ENCODE data around the gene CUBN. TPM values are rescaled to one million over a fixed set of nuclear protein-coding genes. Genes with fewer than 3 reads are reported as not detected.

The CUBN gene
- total RNA-seq, 2 experiments from 2014 or later: 3.2 to 3.7 TPM

GRCh38 chr10:16933783-16934182, 195.8 kb downstream of the CUBN start:
- H3K4me1 Mint-ChIP-seq: no peaks in the 10 kb centered on the region
- no peak overlapping the region for H3K4me3 Mint-ChIP-seq
- no peaks in the 10 kb centered on the region for H3K9me3 Mint-ChIP-seq
- ATAC-seq (ENCODE audit: low read depth) (no peak), DNase-seq (no peak)
- peaks cover under 1% of the 10 kb centered on the region for H3K36me3 Mint-ChIP-seq
- H3K27ac Mint-ChIP-seq: no peak overlapping the region
- no peaks in the 10 kb centered on the region for H3K27me3 Mint-ChIP-seq
- POLR2A ChIA-PET: no interaction called here

DNA sequence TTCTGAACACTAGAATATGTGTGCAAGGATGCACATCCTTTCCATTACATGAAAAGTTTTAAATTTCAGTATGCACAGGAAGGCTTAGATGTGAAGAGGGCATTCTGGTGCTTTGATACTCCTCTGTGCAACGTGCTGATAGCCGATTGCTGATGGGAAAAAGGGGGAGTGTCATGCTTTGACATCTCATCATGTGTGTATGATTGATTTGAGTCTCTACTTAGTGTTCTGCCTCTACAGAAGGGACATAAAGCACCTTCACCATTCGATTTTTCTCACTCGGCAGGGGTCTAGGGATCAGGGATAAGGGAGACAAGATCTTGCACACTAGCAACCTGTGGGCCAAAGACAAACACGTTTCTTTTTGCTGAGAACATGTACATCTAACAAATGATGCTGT, 197.7 kb downstream of the CUBN start:
- Mint-ChIP-seq H3K27ac (no peak overlapping the region), H3K4me3 (no peak overlapping the region), H3K27me3 (no peaks in the 10 kb centered on the region), H3K9me3 (no peaks in the 10 kb centered on the region), H3K36me3 (peaks cover 2% of the 10 kb centered on the region), H3K4me1 (no peaks in the 10 kb centered on the region)
- DNase-seq (no peak), ATAC-seq (ENCODE audit: low read depth) (no peak)
- POLR2A ChIA-PET: no interaction called here

DNA sequence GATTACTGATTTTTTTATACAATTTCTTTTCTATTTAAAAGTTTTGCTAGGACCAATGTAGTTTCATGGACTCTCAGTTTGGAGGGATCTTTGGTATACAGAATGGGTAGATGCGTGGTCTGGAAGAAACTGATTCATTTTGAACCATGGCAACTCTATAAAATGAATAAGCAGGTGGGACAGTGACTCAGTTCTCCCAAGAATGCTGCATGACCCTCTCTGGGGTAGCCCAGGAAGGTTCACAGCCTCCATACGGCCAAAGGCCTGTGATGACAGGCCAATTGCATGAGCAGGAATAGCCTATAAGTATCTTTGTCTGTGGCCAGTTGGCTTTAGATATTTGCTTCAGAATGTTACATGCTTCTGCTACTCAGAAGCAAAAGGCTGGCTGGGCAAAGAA, 199.1 kb downstream of the CUBN start:
- H3K27me3 Mint-ChIP-seq: no peaks in the 10 kb centered on the region
- H3K4me1 Mint-ChIP-seq: no peaks in the 10 kb centered on the region
- no peak for ATAC-seq (ENCODE audit: low read depth)
- no peak overlapping the region for H3K4me3 Mint-ChIP-seq
- no peaks in the 10 kb centered on the region for H3K9me3 Mint-ChIP-seq
- POLR2A ChIA-PET: no interaction called here
- H3K27ac Mint-ChIP-seq: no peak overlapping the region
- peaks cover 2% of the 10 kb centered on the region for H3K36me3 Mint-ChIP-seq
- DNase-seq: no peak

GRCh38 chr10:16929069-16929468, 200.5 kb downstream of the CUBN start:
- H3K36me3 Mint-ChIP-seq: peaks cover 2% of the 10 kb centered on the region

DNA sequence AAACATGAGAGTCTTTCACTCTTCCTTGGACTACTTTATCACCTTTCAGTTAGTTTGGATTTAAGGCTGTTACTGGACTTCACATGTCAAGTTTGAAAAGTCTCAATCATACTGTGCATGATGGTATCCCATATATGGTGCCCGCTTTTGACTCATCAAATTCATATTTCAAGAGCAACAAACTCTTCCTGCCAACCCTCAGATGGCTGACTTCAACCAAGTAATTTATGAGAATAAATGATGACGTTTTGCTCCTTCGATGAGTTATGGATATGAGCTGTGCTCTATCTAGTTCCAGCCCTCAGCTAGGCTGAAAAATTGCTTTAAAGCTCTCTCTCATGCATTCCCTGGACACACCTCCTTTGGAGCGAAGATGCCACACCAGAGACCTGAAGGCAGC, 202.1 kb downstream of the CUBN start:
- DNase-seq (no peak), ATAC-seq (ENCODE audit: low read depth) (no peak)
- Mint-ChIP-seq H3K4me1 (no peaks in the 10 kb centered on the region), H3K9me3 (no peaks in the 10 kb centered on the region), H3K27me3 (no peaks in the 10 kb centered on the region), H3K36me3 (peaks cover 2% of the 10 kb centered on the region), H3K27ac (no peak overlapping the region), H3K4me3 (no peak overlapping the region)
- POLR2A ChIA-PET: no interaction called here

More at GRCh38 chr10:16929069-16929468, 200.5 kb downstream of the CUBN start:
- no peak overlapping the region for H3K27ac Mint-ChIP-seq
- no peaks in the 10 kb centered on the region for H3K4me1 Mint-ChIP-seq
- no peak for DNase-seq
- H3K4me3 Mint-ChIP-seq: no peak overlapping the region
- no peaks in the 10 kb centered on the region for H3K27me3 Mint-ChIP-seq
- ATAC-seq (ENCODE audit: low read depth): no peak
- H3K9me3 Mint-ChIP-seq: no peaks in the 10 kb centered on the region
- POLR2A ChIA-PET: no interaction called here

DNA sequence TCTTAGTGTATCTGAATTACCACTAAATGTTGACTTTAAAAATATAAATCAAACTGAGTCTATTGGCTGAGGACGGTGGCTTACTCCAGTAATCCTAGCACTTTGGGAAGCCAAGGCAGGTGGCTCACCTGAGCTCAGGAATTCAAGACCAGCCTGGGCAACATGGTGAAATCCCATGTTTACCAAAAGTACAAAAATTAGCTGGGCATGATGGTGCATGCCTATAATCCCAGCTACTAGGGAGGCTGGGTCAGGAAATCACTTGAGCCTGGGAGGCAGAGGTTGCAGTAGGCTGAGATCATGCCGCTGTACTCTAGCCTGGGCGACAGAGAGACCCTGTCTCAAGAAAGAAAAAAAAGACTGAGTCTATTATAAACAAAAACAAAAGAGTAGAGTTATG, 205.9 kb downstream of the CUBN start:
- H3K27me3 Mint-ChIP-seq: no peaks in the 10 kb centered on the region
- H3K36me3 Mint-ChIP-seq: peaks cover under 1% of the 10 kb centered on the region
- H3K4me3 Mint-ChIP-seq: no peak overlapping the region
- no peaks in the 10 kb centered on the region for H3K4me1 Mint-ChIP-seq
- POLR2A ChIA-PET: no interaction called here
- H3K27ac Mint-ChIP-seq: no peak overlapping the region
- no peaks in the 10 kb centered on the region for H3K9me3 Mint-ChIP-seq
- ATAC-seq (ENCODE audit: low read depth): no peak
- DNase-seq: no peak

DNA sequence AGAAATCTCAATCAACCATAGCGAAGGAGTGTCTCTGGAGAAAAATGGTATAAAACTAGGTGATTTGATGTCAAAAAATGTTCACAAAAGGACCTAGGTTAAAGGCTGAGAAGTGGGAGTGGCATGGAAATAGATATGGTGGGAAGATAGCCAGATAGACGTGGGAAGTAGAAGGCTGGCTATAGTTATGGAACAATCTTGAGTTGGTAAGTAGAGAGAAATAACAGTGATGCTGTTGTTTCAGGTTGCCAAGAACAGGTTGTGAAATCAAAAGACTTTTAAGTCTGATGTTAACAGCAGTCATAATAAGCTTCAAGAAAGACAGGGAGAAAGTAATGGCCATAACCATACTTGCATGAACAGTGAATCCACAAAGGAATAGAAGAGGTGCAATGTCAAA, 206.3 kb downstream of the CUBN start:
- no peak for ATAC-seq (ENCODE audit: low read depth)
- no peak overlapping the region for H3K27ac Mint-ChIP-seq
- POLR2A ChIA-PET: no interaction called here

DNA sequence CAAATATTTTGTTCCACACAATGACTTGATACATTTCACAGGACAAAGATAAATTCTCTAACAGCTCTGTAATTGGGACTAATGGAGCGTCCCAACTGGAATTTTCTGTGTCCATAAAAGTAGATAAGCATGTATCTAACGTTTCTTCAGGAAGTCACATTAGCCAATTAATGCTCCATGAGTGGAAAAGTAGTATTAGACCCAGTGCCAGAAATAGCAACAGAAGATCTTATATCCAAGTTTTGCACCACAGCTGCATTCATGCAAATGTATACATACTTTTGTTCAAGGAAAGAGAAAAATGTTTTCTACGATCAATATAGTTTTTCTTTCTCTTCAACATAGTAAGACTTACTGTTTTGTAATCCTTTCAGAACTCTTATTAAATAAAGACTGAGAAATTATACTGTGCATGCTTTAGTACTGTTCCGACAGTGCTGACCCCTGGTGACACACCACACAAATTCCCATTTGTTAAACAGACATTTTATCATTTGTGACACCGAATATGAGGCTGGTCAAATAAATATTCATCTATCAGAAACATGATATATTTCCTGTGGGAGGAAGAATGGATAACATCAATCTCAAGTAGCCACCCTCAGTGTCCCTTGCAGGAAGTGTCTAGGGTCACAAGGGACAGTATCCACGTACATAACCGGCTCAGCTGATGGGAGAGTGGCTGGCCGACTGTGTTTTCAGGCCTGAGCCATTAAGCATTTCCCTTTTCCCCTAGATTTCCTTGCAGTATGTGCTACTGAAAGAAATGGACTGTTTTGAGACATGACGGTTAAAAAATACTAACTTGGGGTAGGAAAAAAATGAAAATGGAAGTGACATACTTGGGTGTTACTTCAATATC, 210.3 kb downstream of the CUBN start:
- Mint-ChIP-seq H3K9me3 (peaks cover 1% of the 10 kb centered on the region), H3K27me3 (no peaks in the 10 kb centered on the region), H3K36me3 (peaks cover 8% of the 10 kb centered on the region), H3K4me3 (no peak overlapping the region), H3K4me1 (peaks cover 2% of the 10 kb centered on the region), H3K27ac (no peak overlapping the region)
- ATAC-seq (ENCODE audit: low read depth): no peak
- no peak for DNase-seq
- POLR2A ChIA-PET: no interaction called here

More for the DNA sequence above, 206.3 kb downstream of the CUBN start:
- no peaks in the 10 kb centered on the region for H3K4me1 Mint-ChIP-seq
- H3K9me3 Mint-ChIP-seq: no peaks in the 10 kb centered on the region
- no peak for DNase-seq
- H3K36me3 Mint-ChIP-seq: no peaks in the 10 kb centered on the region
- no peak overlapping the region for H3K4me3 Mint-ChIP-seq
- no peaks in the 10 kb centered on the region for H3K27me3 Mint-ChIP-seq

DNA sequence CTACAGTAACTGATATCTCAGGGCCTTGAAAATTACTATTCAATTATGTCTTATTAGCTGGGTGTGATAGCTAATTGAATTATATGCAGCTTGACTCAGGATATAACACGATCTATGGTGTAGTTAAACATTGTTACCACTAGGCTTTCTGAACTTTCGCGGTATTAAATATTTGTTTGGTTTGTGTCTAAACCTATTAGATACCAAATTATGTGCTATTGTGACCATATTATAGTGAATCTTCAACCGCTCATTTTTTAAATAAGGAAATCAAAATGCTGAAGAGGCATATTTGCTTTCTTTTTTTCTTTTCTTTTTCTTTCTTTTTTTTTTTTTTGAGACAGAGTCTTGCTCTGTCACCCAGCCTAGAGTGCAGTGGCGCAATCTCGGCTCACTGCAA, 213.1 kb downstream of the CUBN start:
- H3K36me3 Mint-ChIP-seq: peaks cover 12% of the 10 kb centered on the region
- H3K9me3 Mint-ChIP-seq: peaks cover 1% of the 10 kb centered on the region
- no peak for ATAC-seq (ENCODE audit: low read depth)
- DNase-seq: no peak
- POLR2A ChIA-PET: no interaction called here
- no peak overlapping the region for H3K27ac Mint-ChIP-seq
- H3K27me3 Mint-ChIP-seq: no peaks in the 10 kb centered on the region
- peaks cover 2% of the 10 kb centered on the region for H3K4me1 Mint-ChIP-seq
- H3K4me3 Mint-ChIP-seq: no peak overlapping the region

GRCh38 chr10:16915300-16915699, 214.3 kb downstream of the CUBN start:
- DNase-seq (no peak), ATAC-seq (ENCODE audit: low read depth) (no peak)
- H3K27ac Mint-ChIP-seq: no peak overlapping the region

DNA sequence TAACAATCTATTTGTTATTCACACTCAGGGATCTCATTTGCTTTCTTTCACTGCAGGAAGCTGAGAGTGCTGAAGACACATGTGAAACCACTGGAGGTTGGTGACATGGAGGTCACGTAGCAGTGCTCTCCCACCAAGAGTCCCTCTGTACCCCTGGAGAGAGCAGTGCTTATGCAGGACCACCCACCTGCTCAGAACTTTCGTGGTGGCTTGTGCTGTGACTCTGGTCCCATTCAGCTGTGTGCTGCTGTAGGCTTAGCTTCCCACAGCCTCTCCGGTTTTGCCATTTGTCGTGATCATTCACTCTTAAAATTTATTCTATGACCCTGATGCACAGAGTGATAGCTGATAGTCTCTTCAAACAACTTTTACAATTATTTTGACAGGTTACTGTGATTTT, 216.3 kb downstream of the CUBN start:
- POLR2A ChIA-PET: no interaction called here
- H3K9me3 Mint-ChIP-seq: peaks cover 1% of the 10 kb centered on the region
- no peak for ATAC-seq (ENCODE audit: low read depth)

More at GRCh38 chr10:16915300-16915699, 214.3 kb downstream of the CUBN start:
- Mint-ChIP-seq H3K9me3 (peaks cover 1% of the 10 kb centered on the region), H3K27me3 (no peaks in the 10 kb centered on the region), H3K36me3 (peaks cover 12% of the 10 kb centered on the region), H3K4me1 (peaks cover 10% of the 10 kb centered on the region), H3K4me3 (no peak overlapping the region)
- POLR2A ChIA-PET: interaction anchor here (1.2 kb wide), 1 partner anchor 315 kb away, joined by 5 read pairs; no protein-coding TSS in a partner anchor

GRCh38 chr10:16910793-16911164, 218.8 kb downstream of the CUBN start:
- Mint-ChIP-seq H3K9me3 (no peaks in the 10 kb centered on the region), H3K36me3 (peaks cover 9% of the 10 kb centered on the region), H3K27me3 (peaks cover 2% of the 10 kb centered on the region), H3K27ac (peak overlapping the region; percentile 50), H3K4me3 (no peak overlapping the region), H3K4me1 (peaks cover 18% of the 10 kb centered on the region)
- ATAC-seq (ENCODE audit: low read depth) (no peak), DNase-seq (no peak)
- POLR2A ChIA-PET: no interaction called here

More for the DNA sequence above, 216.3 kb downstream of the CUBN start:
- Mint-ChIP-seq H3K27ac (no peak overlapping the region), H3K4me1 (peaks cover 13% of the 10 kb centered on the region), H3K4me3 (no peak overlapping the region), H3K27me3 (peaks cover 2% of the 10 kb centered on the region), H3K36me3 (peaks cover 12% of the 10 kb centered on the region)
- no peak for DNase-seq

DNA sequence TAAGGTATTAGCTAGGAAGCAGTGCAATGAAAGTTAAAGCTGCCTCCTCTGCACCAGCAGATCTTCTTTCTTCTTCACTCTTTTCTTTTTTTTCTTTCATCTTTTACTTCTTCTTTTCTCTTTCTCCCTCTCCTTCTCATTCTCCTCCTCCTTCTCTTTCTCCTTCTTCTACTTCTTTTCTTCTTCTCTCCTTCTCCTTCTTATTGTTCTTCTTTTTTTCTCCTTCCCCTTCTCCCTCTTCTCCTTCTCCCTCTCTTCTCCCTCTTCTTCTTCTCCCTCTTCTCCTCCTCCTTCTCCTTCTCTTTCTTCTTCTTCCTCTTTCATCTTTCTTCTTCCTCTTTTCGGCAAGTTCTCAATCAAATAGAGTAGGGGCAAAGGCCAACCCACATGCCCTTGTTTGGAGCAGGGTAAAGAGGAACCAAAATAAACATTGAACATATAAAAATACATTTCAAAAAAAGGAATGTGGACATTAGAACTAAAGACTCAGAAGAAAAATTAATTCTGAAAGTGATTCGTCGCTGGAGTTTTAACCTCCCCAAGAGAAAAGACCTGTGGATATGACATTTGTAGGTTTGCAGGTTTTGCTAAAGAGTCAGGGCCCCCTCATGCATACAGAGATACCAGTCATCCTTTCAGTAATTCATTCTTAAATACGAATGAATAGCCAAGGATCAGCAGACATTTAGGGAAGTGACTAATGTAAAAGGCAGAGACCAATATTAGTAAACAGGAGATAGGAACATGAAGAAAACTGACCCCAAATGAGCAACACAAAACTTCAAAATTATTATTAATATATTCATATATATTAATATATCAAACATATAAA, 219.4 kb downstream of the CUBN start:
- Mint-ChIP-seq H3K9me3 (no peaks in the 10 kb centered on the region), H3K4me3 (no peak overlapping the region), H3K27me3 (peaks cover 2% of the 10 kb centered on the region), H3K4me1 (peaks cover 18% of the 10 kb centered on the region), H3K27ac (no peak overlapping the region), H3K36me3 (peaks cover 5% of the 10 kb centered on the region)
- DNase-seq (no peak), ATAC-seq (ENCODE audit: low read depth) (no peak)
- POLR2A ChIA-PET: no interaction called here

- peaks cover 18% of the 10 kb centered on the region for H3K4me1 Mint-ChIP-seq
- H3K9me3 Mint-ChIP-seq: no peaks in the 10 kb centered on the region
- ATAC-seq (ENCODE audit: low read depth): no peak
- H3K36me3 Mint-ChIP-seq: peaks cover 4% of the 10 kb centered on the region
- no peak for DNase-seq
- H3K4me3 Mint-ChIP-seq: no peak overlapping the region
- H3K27ac Mint-ChIP-seq: no peak overlapping the region
- POLR2A ChIA-PET: no interaction called here
- peaks cover 2% of the 10 kb centered on the region for H3K27me3 Mint-ChIP-seq
Measured at GRCh38 chr10:16909271-16909767, 220.3 kb downstream of the CUBN start.
